Measurements from ENCODE around the gene MDN1. TPM values are rescaled to one million over a fixed set of nuclear protein-coding genes. Genes with fewer than 3 reads are reported as not detected.

Gene MDN1
- total RNA-seq, 2 donors from 2014 or later = 51.2 to 53.1 TPM

DNA sequence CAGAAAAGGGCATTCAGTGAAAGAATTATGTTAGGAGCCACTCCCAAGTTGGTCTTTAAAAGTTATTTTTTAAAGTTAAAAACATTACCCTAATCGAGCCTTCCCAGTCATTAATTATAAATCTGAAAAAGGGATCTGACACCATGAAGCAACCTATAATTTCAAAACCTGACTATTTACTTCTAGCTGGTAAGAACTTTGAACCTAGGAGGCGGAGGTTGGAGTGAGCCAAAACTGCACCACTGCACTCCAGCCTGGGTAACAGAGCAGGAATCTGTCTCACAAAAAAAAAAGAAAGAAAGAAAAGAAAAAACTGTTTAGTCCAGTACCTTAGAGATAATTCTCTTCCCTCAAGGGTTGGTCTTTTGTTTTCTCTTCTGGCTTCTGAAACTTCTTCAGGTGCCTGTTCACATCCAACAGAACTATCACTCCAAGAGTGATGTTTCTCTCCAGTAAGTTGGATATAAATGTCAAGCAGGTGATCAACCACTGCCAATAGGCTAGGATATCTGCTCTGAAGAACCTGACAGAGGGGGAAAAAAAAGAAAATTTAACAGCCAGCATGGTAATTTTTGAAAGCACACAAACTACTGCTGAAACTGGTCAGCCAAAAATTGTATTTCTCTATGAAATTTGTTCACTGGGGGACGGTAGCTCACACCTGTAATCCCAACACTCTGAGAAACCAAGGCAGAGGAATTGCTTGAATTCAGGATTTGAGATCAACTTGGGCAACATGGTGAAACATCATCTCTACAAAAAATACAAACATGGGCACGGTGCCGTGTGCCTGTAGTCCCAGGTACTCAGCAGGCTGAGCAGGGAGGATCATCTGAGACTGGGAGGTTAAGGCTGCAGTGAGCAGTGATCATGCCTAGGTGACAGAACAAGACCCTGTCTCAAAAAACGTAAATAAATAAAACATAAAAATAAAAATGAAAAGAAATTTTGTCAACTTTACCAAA is 38.2 kb downstream of the MDN1 start:
- H3K27ac Mint-ChIP-seq = no peak overlapping the region

DNA sequence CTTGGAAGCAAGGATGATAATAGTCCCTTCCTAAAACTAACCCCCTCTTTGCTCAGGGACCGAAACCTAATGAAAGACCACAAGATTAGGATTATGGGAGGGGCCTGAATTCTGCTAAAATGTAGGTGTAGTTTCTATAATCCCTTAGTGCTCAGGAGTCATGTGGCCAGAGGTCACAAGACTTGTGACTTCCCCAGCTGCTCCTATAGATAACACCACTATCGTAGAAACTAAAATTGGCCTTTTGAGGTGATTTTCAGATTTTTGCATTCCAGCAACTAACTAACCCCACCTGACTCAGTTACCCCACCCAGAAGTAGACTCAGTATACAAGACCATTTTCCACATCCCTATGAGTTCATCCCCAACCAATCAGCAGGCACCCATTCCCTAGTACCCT is 42.1 kb downstream of the MDN1 start:
- H3K36me3 Mint-ChIP-seq (ENCODE audit: low read depth) = peaks cover 10% of the 10 kb centered on the region
- no peak overlapping the region for H3K27ac Mint-ChIP-seq
- no peak for ATAC-seq
- no peaks in the 10 kb centered on the region for H3K27me3 Mint-ChIP-seq
- H3K4me3 Mint-ChIP-seq = no peak overlapping the region
- DNase-seq = no peak
- H3K4me1 Mint-ChIP-seq = peaks cover 6% of the 10 kb centered on the region
- no peaks in the 10 kb centered on the region for H3K9me3 ChIP-seq (ENCODE audit: control insufficient read depth, low read length, poor library complexity, severe bottlenecking)

More for the DNA sequence above, 38.2 kb downstream of the MDN1 start:
- Mint-ChIP-seq H3K4me1 (peaks cover 2% of the 10 kb centered on the region), H3K36me3 (ENCODE audit: low read depth) (peaks cover 15% of the 10 kb centered on the region), H3K27me3 (no peaks in the 10 kb centered on the region), H3K4me3 (no peak overlapping the region)
- DNase-seq (no peak), ATAC-seq (no peak)
- H3K9me3 ChIP-seq (ENCODE audit: control insufficient read depth, low read length, poor library complexity, severe bottlenecking) = no peaks in the 10 kb centered on the region

- DNase-seq (no peak), ATAC-seq (no peak)
- H3K9me3 ChIP-seq (ENCODE audit: control insufficient read depth, low read length, poor library complexity, severe bottlenecking) = no peaks in the 10 kb centered on the region
- peaks cover 6% of the 10 kb centered on the region for H3K4me1 Mint-ChIP-seq
- H3K27ac Mint-ChIP-seq = no peak overlapping the region
- H3K27me3 Mint-ChIP-seq = no peaks in the 10 kb centered on the region
- H3K4me3 Mint-ChIP-seq = no peak overlapping the region
- peaks cover 10% of the 10 kb centered on the region for H3K36me3 Mint-ChIP-seq (ENCODE audit: low read depth)
Observed at GRCh38 chr6:89776583-89777233, 42.9 kb downstream of the MDN1 start.

GRCh38 chr6:89775150-89775549 is 44.4 kb downstream of the MDN1 start:
- no peak overlapping the region for H3K4me3 Mint-ChIP-seq
- H3K4me1 Mint-ChIP-seq = peaks cover 6% of the 10 kb centered on the region
- H3K27ac Mint-ChIP-seq = no peak overlapping the region
- ATAC-seq (no peak), DNase-seq (no peak)
- H3K9me3 ChIP-seq (ENCODE audit: control insufficient read depth, low read length, poor library complexity, severe bottlenecking) = no peaks in the 10 kb centered on the region
- H3K36me3 Mint-ChIP-seq (ENCODE audit: low read depth) = peaks cover 9% of the 10 kb centered on the region
- no peaks in the 10 kb centered on the region for H3K27me3 Mint-ChIP-seq

GRCh38 chr6:89769572-89769971 is 50.0 kb downstream of the MDN1 start:
- no peak for ATAC-seq
- no peak for DNase-seq
- peaks cover 7% of the 10 kb centered on the region for H3K36me3 Mint-ChIP-seq (ENCODE audit: low read depth)
- H3K27me3 Mint-ChIP-seq = no peaks in the 10 kb centered on the region
- no peak overlapping the region for H3K27ac Mint-ChIP-seq
- peaks cover 2% of the 10 kb centered on the region for H3K4me1 Mint-ChIP-seq
- H3K9me3 ChIP-seq (ENCODE audit: control insufficient read depth, low read length, poor library complexity, severe bottlenecking) = no peaks in the 10 kb centered on the region
- H3K4me3 Mint-ChIP-seq = no peak overlapping the region

DNA sequence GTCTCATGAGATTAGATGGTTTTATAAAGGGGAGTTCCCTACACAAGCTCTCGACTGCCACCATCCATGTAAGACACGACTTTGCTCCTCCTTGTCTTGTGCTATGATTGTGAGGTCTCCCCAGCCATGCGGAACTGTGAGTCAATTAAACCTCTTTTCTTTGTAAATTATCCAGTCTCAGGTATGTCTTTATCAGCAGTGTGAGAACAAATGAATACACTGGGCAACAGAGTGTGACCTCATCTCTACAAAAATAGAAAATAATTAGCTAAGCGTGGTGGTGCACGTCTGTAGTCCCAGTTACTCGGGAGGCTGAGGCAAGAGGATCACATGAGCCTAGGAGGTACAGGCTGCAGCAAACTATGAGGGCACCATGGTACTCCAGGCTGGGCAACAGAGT is 51.3 kb downstream of the MDN1 start:
- Mint-ChIP-seq H3K27me3 (no peaks in the 10 kb centered on the region), H3K27ac (peak overlapping the region; percentile 39), H3K4me1 (peaks cover 5% of the 10 kb centered on the region), H3K4me3 (no peak overlapping the region), H3K36me3 (ENCODE audit: low read depth) (peaks cover 8% of the 10 kb centered on the region)
- H3K9me3 ChIP-seq (ENCODE audit: control insufficient read depth, low read length, poor library complexity, severe bottlenecking) = no peaks in the 10 kb centered on the region
- no peak for DNase-seq
- ATAC-seq = no peak

GRCh38 chr6:89763550-89763949 is 56.0 kb downstream of the MDN1 start:
- H3K4me3 Mint-ChIP-seq = no peak overlapping the region
- H3K9me3 ChIP-seq (ENCODE audit: control insufficient read depth, low read length, poor library complexity, severe bottlenecking) = no peaks in the 10 kb centered on the region
- ATAC-seq (no peak), DNase-seq (no peak)
- H3K36me3 Mint-ChIP-seq (ENCODE audit: low read depth) = peaks cover 6% of the 10 kb centered on the region
- H3K27me3 Mint-ChIP-seq = no peaks in the 10 kb centered on the region
- peaks cover 8% of the 10 kb centered on the region for H3K4me1 Mint-ChIP-seq
- H3K27ac Mint-ChIP-seq = no peak overlapping the region

- ATAC-seq (no peak), DNase-seq (no peak)
- no peaks in the 10 kb centered on the region for H3K9me3 ChIP-seq (ENCODE audit: control insufficient read depth, low read length, poor library complexity, severe bottlenecking)
- Mint-ChIP-seq H3K27ac (peak overlapping the region; percentile 9), H3K4me1 (peaks cover 6% of the 10 kb centered on the region), H3K4me3 (no peak overlapping the region), H3K27me3 (no peaks in the 10 kb centered on the region), H3K36me3 (ENCODE audit: low read depth) (peaks cover 9% of the 10 kb centered on the region)
Observed at GRCh38 chr6:89758830-89759229, 60.8 kb downstream of the MDN1 start.

- no peaks in the 10 kb centered on the region for H3K9me3 ChIP-seq (ENCODE audit: control insufficient read depth, low read length, poor library complexity, severe bottlenecking)
- Mint-ChIP-seq H3K4me3 (no peak overlapping the region), H3K36me3 (ENCODE audit: low read depth) (peaks cover 9% of the 10 kb centered on the region), H3K27ac (peak overlapping the region; percentile 6), H3K4me1 (peaks cover 1% of the 10 kb centered on the region), H3K27me3 (no peaks in the 10 kb centered on the region)
- DNase-seq (no peak), ATAC-seq (no peak)
Observed at GRCh38 chr6:89750338-89750737, 69.3 kb downstream of the MDN1 start.

- Mint-ChIP-seq H3K36me3 (ENCODE audit: low read depth) (peaks cover 8% of the 10 kb centered on the region), H3K27ac (peak overlapping the region; percentile 6), H3K27me3 (no peaks in the 10 kb centered on the region), H3K4me1 (no peaks in the 10 kb centered on the region), H3K4me3 (no peak overlapping the region)
- H3K9me3 ChIP-seq (ENCODE audit: control insufficient read depth, low read length, poor library complexity, severe bottlenecking) = no peaks in the 10 kb centered on the region
- DNase-seq (no peak), ATAC-seq (no peak)
Observed at GRCh38 chr6:89749918-89750317, 69.7 kb downstream of the MDN1 start.

- no peak for DNase-seq
- Mint-ChIP-seq H3K4me3 (no peak overlapping the region), H3K4me1 (no peaks in the 10 kb centered on the region), H3K27me3 (no peaks in the 10 kb centered on the region), H3K36me3 (ENCODE audit: low read depth) (peaks cover 7% of the 10 kb centered on the region), H3K27ac (no peak overlapping the region)
- no peaks in the 10 kb centered on the region for H3K9me3 ChIP-seq (ENCODE audit: control insufficient read depth, low read length, poor library complexity, severe bottlenecking)
- ATAC-seq = no peak
Observed at GRCh38 chr6:89745716-89746115, 73.9 kb downstream of the MDN1 start.

- Mint-ChIP-seq H3K27me3 (no peaks in the 10 kb centered on the region), H3K36me3 (ENCODE audit: low read depth) (peaks cover 9% of the 10 kb centered on the region), H3K27ac (no peak overlapping the region), H3K4me3 (no peak overlapping the region), H3K4me1 (no peaks in the 10 kb centered on the region)
- no peak for ATAC-seq
- H3K9me3 ChIP-seq (ENCODE audit: control insufficient read depth, low read length, poor library complexity, severe bottlenecking) = no peaks in the 10 kb centered on the region
- no peak for DNase-seq
Observed at GRCh38 chr6:89745096-89745495, 74.5 kb downstream of the MDN1 start.

GRCh38 chr6:89736893-89737292 is 82.7 kb downstream of the MDN1 start:
- peaks cover 3% of the 10 kb centered on the region for H3K4me1 Mint-ChIP-seq
- no peaks in the 10 kb centered on the region for H3K27me3 Mint-ChIP-seq
- DNase-seq = no peak
- no peak overlapping the region for H3K4me3 Mint-ChIP-seq
- H3K27ac Mint-ChIP-seq = no peak overlapping the region
- no peak for ATAC-seq
- H3K36me3 Mint-ChIP-seq (ENCODE audit: low read depth) = peaks cover 17% of the 10 kb centered on the region
- no peaks in the 10 kb centered on the region for H3K9me3 ChIP-seq (ENCODE audit: control insufficient read depth, low read length, poor library complexity, severe bottlenecking)
